GM03348 (cell line): ENCODE measurements around the gene TMEM80.
"Not testable (repeated sequence)": the region's sequence is repeated elsewhere in the genome, so short reads cannot be mapped to it uniquely, and the experiment has no call there.

Source experiments
- DNase-seq: peaks from one replicate; pipeline ENCODE4 v3.0.0; 2012; ENCODE audit warnings: low spot score

Gene TMEM80

GRCh38 chr11:721247-721740 is 25.7 kb downstream of the TMEM80 start:
- DNase-seq: no peak

GRCh38 chr11:721741-722345 is 26.2 kb downstream of the TMEM80 start:
- DNase-seq: no peak

- DNase-seq: no peak
Measured at GRCh38 chr11:722346-722811, 26.8 kb downstream of the TMEM80 start.

- DNase-seq: peak; percentile 72
Measured at GRCh38 chr11:723120-723883, 27.7 kb downstream of the TMEM80 start.

GRCh38 chr11:724049-724777 is 28.6 kb downstream of the TMEM80 start:
- DNase-seq: no peak

- DNase-seq: no peak
Measured at GRCh38 chr11:724778-725386, 29.3 kb downstream of the TMEM80 start.

- DNase-seq: no peak
Measured at GRCh38 chr11:725624-726202, 30.1 kb downstream of the TMEM80 start.

- DNase-seq: no peak
Measured at GRCh38 chr11:726278-727220, 30.9 kb downstream of the TMEM80 start.

- DNase-seq: no peak
Measured at GRCh38 chr11:727281-727701, 31.7 kb downstream of the TMEM80 start.

GRCh38 chr11:727859-728748 is 32.5 kb downstream of the TMEM80 start:
- peak; percentile 95 for DNase-seq

- DNase-seq: peak; percentile 2
Measured at GRCh38 chr11:728901-729491, 33.4 kb downstream of the TMEM80 start.

GRCh38 chr11:729492-730074 is 34.0 kb downstream of the TMEM80 start:
- DNase-seq: no peak

GRCh38 chr11:733072-733471 is 37.5 kb downstream of the TMEM80 start:
- peak; percentile 3 for DNase-seq

GRCh38 chr11:734541-734940 is 38.9 kb downstream of the TMEM80 start:
- not testable (repeated sequence) for DNase-seq

GRCh38 chr11:737366-737765 is 41.8 kb downstream of the TMEM80 start:
- no peak for DNase-seq

- not testable (repeated sequence) for DNase-seq
Measured at GRCh38 chr11:737899-738298, 42.3 kb downstream of the TMEM80 start.

GRCh38 chr11:742156-742546 is 46.5 kb downstream of the TMEM80 start:
- no peak for DNase-seq

GRCh38 chr11:742571-743201 is 47.1 kb downstream of the TMEM80 start:
- no peak for DNase-seq
